NCI-H69 (cell line): ENCODE data around the gene NOM1.
"Not testable (repeated sequence)": the region's sequence is repeated elsewhere in the genome, so short reads cannot be mapped to it uniquely, and the experiment has no call there.

Source experiments
- DNase-seq: peaks from one replicate; lab custom pipeline; 2025; lab: John Stamatoyannopoulos, UW

NOM1 gene, protein sequence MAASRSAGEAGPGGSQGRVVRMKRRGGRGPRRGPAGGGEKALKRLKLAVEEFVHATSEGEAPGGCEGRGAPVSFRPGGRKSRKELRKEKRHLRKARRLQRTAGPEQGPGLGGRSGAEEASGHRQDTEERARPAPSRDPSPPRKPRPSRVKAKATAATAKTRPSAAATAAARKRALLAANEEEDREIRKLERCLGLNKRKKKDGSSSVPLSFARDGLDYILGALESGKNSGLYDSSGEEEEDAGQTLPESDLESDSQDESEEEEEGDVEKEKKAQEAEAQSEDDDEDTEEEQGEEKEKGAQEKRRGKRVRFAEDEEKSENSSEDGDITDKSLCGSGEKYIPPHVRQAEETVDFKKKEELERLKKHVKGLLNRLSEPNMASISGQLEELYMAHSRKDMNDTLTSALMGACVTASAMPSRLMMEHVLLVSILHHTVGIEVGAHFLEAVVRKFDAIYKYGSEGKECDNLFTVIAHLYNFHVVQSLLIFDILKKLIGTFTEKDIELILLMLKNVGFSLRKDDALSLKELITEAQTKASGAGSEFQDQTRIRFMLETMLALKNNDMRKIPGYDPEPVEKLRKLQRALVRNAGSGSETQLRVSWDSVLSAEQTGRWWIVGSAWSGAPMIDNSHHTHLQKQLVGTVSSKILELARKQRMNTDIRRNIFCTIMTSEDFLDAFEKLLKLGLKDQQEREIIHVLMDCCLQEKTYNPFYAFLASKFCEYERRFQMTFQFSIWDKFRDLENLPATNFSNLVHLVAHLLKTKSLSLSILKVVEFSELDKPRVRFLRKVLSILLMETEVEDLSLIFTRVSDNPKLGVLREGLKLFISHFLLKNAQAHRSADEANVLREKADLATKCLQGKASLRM

GRCh38 chr7:156949541-156950380 is at the start of gene NOM1:
NOM1 (plus strand) TSS chr7:156949712; CDS start chr7:156949738, 26 bp downstream.
- DNase-seq, result peak; percentile 95

DNA sequence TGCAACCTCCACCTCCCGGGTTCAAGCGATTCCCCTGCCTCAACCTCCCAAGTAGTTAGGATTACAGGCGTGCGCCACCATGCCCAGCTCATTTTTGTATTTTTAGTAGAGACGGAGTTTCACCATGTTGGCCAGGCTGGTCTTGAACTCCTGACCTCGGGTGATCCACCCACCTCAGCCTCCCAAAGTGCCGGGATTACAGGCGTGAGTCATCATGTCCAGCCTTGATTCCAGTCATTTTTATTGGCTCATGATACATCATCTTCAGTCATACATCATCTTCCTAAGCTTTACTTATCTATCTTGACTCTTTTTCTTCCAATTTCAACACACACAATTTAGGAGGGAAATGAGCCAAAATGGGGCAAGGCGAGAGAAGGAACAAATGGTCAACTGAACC is 49.4 kb upstream of the NOM1 start:
- not testable (repeated sequence) for DNase-seq

GRCh38 chr7:156903232-156903909 is 46.1 kb upstream of the NOM1 start:
- DNase-seq, result peak; percentile 13

GRCh38 chr7:156906200-156906649 is 43.3 kb upstream of the NOM1 start:
- no peak for DNase-seq

- DNase-seq, result no peak
Observed at GRCh38 chr7:156907656-156908055, 41.9 kb upstream of the NOM1 start.

DNA sequence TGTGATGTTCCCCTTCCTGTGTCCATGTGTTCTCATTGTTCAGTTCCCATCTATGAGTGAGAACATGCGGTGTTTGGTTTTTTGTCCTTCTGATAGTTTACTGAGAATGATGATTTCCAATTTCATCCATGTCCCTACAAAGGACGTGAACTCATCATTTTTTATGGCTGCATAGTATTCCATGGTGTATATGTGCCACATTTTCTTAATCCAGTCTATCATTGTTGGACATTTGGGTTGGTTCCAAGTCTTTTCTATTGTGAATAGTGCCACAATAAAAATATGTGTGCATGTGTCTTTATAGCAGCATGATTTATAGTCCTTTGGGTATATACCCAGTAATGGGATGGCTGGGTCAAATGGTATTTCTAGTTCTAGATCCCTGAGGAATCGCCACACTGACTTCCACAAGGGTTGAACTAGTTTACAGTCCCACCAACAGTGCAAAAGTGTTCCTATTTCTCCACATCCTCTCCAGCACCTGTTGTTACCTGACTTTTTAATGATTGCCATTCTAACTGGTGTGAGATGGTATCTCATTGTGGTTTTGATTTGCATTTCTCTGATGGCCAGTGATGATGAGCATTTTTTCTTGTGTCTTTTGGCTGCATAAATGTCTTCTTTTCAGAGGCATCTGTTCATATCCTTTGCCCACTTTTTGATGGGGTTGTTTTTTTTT is 39.8 kb upstream of the NOM1 start:
- DNase-seq, result not testable (repeated sequence)

DNA sequence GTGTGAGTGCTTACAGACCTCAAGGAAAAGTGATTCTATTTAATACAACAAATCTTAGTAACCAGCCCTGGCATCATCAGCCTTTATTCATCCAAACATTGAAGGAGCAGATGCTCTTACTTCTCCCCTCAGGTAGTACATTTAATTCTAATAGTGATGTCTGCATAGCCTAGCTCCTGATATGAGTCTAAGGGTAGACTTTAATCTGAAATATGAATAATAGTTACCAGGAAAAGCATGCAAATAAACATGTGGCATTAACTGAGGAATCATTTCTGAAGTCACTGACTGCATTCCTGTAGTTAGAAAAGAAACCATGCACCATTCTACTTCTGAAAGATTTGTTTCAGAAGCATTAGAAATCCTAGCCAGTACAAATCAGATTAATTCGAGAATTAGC is 30.9 kb upstream of the NOM1 start:
- DNase-seq, result no peak

GRCh38 chr7:156919132-156919713 is 30.3 kb upstream of the NOM1 start:
- DNase-seq, result no peak

- DNase-seq, result no peak
Observed at GRCh38 chr7:156920076-156920475, 29.4 kb upstream of the NOM1 start.

- not testable (repeated sequence) for DNase-seq
Observed at GRCh38 chr7:156920487-156921373, 28.8 kb upstream of the NOM1 start.

- not testable (repeated sequence) for DNase-seq
Observed at GRCh38 chr7:156922304-156922703, 27.2 kb upstream of the NOM1 start.

DNA sequence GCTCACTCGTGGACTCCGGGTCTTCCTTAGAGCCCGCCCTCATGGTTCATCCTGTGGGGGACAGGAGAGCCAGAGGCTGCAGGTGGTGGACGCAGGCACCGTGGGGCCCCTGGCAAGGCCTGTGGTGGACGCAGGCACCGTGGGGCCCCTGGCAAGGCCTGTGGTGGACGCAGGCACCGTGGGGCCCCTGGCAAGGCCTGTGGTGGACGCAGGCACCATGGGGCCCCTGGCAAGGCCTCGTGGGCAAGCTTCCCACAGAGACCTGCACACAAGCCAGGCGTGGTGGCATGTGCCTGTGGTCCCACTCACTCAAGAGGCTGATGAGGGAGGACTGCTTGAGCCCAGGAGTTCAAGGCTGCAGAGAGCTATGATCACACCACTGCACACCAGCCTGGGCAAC is 23.7 kb upstream of the NOM1 start:
- DNase-seq, result not testable (repeated sequence)

DNA sequence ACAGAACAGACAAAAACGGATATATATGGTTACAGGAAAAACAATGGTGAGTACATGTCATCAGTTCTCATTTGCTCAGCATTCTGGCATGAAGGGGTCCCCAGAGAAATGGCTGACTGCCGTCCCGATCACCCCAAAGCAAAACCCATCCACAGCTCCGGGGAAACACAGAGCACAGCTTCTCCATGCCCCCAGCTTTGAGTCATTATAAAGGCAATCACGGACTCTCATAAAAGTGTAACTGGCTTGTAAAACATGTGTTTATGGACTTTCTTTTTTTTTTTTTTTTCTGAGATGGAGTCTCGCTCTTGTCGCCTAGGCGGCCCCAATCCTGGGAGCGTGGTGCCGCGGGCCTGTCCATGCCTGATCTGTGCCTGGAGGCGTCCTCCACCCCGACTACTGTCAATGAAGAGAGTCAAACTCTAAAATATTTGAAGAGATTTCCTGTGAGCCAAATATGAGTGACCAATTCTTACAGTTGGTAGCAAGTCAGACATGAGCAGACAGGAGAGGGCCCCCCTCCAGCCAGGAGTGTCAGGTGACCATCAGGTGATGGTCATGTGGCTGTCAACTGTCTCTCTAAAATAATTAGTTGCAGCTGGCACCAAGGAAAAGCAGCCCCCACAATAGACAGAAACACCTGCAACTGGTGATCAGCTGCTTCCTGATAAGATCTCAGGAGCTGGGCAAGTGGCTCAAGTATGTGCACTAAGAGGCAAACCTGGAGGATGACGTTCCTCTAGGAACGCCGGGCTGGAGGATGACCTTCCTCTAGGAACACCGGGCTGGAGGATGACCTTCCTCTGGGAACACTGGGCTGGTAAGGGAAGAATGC is 21.7 kb upstream of the NOM1 start:
- DNase-seq, result peak; percentile 58

DNA sequence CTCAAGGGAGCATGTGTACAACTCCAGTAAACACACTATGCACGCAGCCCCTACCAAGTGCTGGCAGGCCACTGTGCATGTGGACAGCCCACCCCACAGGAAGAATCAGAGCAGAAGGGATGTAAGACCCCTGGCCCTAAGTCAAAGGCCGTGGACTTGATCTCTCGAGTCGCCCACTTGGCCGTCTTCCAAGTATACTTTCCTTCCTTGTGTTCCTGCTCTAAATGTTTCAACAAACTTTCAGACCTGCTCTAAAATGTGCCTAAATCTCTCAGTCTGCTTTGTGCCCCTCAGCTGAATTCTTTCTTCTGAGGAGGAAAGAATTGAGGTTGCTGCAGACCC is 21.1 kb upstream of the NOM1 start:
- DNase-seq, result no peak

DNA sequence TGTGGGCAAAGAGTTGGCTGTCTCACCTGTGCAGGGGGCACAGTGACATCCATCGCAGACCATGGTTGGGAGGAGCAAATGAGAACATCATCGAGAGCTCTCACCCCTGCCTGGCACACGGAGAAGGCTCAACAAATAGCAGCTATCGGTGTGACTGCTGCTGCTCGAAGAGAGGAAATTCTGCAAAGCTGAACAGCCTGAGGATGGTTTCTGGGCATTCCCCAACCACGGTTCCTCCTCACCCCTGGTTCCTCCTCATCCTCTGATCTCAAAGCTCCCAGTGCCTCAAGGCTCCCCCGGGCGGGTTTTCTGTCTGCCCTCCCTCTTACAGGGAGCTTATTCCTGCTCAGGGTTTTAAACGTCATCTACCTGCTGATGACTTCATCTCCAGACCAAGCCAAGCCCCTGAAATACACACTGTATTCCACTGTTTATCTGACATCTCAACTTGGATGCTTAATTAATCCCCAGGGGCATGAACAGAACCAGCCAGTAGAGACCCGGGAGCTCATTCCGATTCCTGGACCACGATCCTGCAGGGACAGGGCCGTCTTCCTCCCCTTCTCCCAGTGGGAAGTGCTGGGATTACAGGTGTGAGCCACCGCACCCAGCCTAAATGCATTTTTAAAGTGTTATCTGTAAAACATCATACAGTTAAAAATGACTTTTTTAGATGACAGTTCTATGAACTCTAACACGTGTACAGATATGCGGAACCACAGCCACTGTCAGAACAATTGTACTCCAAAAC is 19.5 kb upstream of the NOM1 start:
- no peak for DNase-seq

DNA sequence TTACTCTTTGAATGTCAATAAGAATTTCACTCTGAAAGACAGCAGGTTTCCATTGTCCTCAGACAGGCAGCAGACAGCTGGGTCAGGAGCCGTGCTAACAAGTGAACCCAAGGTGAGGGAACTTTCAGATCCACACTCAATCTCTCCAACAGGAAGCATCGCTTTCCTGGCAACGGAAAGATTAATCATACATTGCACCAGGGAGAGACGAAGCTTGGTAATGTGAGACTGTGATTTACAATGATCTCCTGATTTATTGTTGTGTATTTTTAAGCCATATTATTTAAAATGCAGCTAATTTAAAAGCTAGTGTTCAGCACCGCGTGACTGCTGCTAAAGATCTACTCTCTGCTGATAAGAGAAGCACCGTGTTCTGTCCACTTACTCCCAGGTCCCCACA is 17.5 kb upstream of the NOM1 start:
- peak; percentile 90 for DNase-seq

- no peak for DNase-seq
Observed at GRCh38 chr7:156935250-156935649, 14.3 kb upstream of the NOM1 start.

DNA sequence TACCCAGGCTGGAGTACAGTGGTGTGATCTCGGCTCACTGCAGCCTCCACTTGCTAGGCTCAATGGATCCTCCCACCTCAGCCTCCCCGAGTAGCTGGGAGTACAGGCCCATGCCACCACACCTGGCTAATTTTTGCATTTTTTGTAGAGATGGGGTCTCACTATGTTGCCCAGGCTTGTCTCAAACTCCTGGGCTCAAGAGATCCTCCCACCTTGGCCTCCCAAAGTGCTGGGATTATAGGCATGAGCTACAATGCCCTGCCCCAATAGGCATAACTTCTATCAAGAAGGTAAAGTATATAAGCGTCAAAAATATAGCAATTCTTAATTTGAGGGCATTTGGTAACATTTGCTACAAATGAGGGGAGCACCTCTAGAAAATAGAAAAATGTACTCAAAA is 12.7 kb upstream of the NOM1 start:
- DNase-seq, result not testable (repeated sequence)
